ENCODE measurements around the gene BORCS6. TPM values are rescaled to one million over a fixed set of nuclear protein-coding genes. Genes with fewer than 3 reads are reported as not detected.

BORCS6 gene
- total RNA-seq, 1 donor from 2014 or later = 9.7 TPM

- no peak overlapping the region for H3K27ac Mint-ChIP-seq (ENCODE audit: unreplicated experiment)
- H3K27me3 Mint-ChIP-seq (ENCODE audit: unreplicated experiment) = peaks cover 27% of the 10 kb centered on the region
- no peak for DNase-seq (ENCODE audit: low spot score)
- TF ChIP-seq CTCF (IDR thresholded peaks at IDR 0.05; ENCODE audit: unreplicated experiment) = no peak
- H3K4me3 Mint-ChIP-seq (ENCODE audit: unreplicated experiment) = no peak overlapping the region
- peaks cover 5% of the 10 kb centered on the region for H3K36me3 Mint-ChIP-seq (ENCODE audit: low read depth, unreplicated experiment)
- H3K9me3 Mint-ChIP-seq (ENCODE audit: unreplicated experiment) = no peaks in the 10 kb centered on the region
- peaks cover 35% of the 10 kb centered on the region for H3K4me1 Mint-ChIP-seq (ENCODE audit: unreplicated experiment)
These were observed 34.6 kb downstream of the BORCS6 start for GRCh38 chr17:8155231-8155995.

- Mint-ChIP-seq H3K4me3 (ENCODE audit: unreplicated experiment) (no peak overlapping the region), H3K4me1 (ENCODE audit: unreplicated experiment) (peaks cover 30% of the 10 kb centered on the region), H3K36me3 (ENCODE audit: low read depth, unreplicated experiment) (no peaks in the 10 kb centered on the region), H3K27ac (ENCODE audit: unreplicated experiment) (peak overlapping the region; percentile 90), H3K9me3 (ENCODE audit: unreplicated experiment) (no peaks in the 10 kb centered on the region), H3K27me3 (ENCODE audit: unreplicated experiment) (peaks cover 27% of the 10 kb centered on the region)
- DNase-seq (ENCODE audit: low spot score) = no peak
- no peak for TF ChIP-seq CTCF (IDR thresholded peaks at IDR 0.05; ENCODE audit: unreplicated experiment)
These were observed 35.3 kb downstream of the BORCS6 start for GRCh38 chr17:8154608-8155155.

- Mint-ChIP-seq H3K27me3 (ENCODE audit: unreplicated experiment) (peaks cover 27% of the 10 kb centered on the region), H3K36me3 (ENCODE audit: low read depth, unreplicated experiment) (peaks cover 4% of the 10 kb centered on the region), H3K27ac (ENCODE audit: unreplicated experiment) (peak overlapping the region; percentile 98), H3K4me3 (ENCODE audit: unreplicated experiment) (peak overlapping the region; percentile 86), H3K9me3 (ENCODE audit: unreplicated experiment) (no peaks in the 10 kb centered on the region), H3K4me1 (ENCODE audit: unreplicated experiment) (peaks cover 30% of the 10 kb centered on the region)
- peak; percentile 95 for DNase-seq (ENCODE audit: low spot score)
- TF ChIP-seq CTCF (IDR thresholded peaks at IDR 0.05; ENCODE audit: unreplicated experiment) = no peak
These were observed 35.9 kb downstream of the BORCS6 start for GRCh38 chr17:8153957-8154607.

DNA sequence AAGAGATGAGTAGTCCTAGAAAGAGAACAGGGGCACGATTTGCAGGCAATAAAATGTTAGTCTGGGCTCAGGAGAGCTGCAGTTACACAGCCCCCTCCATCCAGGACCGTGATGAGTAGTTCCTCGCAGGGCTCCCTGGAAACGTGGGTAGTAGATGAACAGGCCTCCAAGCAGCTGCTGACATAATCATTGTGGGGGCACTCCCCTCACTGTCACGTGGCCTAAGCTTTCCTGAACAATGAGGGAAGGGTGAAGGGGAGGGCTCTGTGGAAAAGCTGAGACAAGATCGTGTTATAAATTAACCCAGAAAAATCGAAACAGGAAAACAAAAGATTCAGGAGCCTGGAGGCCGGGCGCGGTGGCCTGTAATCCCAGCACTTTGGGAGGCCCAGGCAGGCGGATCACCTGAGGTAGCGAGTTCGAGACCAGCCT is 36.4 kb downstream of the BORCS6 start:
- Mint-ChIP-seq H3K27ac (ENCODE audit: unreplicated experiment) (peak overlapping the region; percentile 98), H3K9me3 (ENCODE audit: unreplicated experiment) (no peaks in the 10 kb centered on the region), H3K27me3 (ENCODE audit: unreplicated experiment) (peaks cover 27% of the 10 kb centered on the region), H3K36me3 (ENCODE audit: low read depth, unreplicated experiment) (peaks cover 5% of the 10 kb centered on the region), H3K4me1 (ENCODE audit: unreplicated experiment) (peaks cover 29% of the 10 kb centered on the region), H3K4me3 (ENCODE audit: unreplicated experiment) (peak overlapping the region; percentile 85)
- no peak for DNase-seq (ENCODE audit: low spot score)
- TF ChIP-seq CTCF (IDR thresholded peaks at IDR 0.05; ENCODE audit: unreplicated experiment) = no peak
